GM12878 (cell line): ENCODE measurements around the gene DHRS9. TPM values are rescaled to one million over a fixed set of nuclear protein-coding genes. Genes with fewer than 3 reads are reported as not detected.

ENCODE experiments used
- ATAC-seq: fragments of 200-7000 bp; cut with Tn5 transposase; 3 replicates; pipeline ENCODE4 v1.9.1; 2020; ENCODE audit warnings: mild to moderate bottlenecking, moderate library complexity
- Bru-seq: library from RNA; stranded (reverse); fragments of 400-500 nt; gene quantifications from one replicate; lab custom pipeline; 2021; lab: Mats Ljungman, UMichigan
- BruChase-seq, 2 experiments: library from RNA; stranded (reverse); fragments of 400-500 nt; gene quantifications; one replicate each; lab custom pipeline; 2021; lab: Mats Ljungman, UMichigan
- BruUV-seq: library from RNA; stranded (reverse); fragments of 400-500 nt; replicated peaks from 2 replicates; lab custom pipeline; 2021; lab: Mats Ljungman, UMichigan
- CTCF ChIA-PET: fragments of 300-600 bp; sonication (Branson Sonifier 250); formaldehyde crosslinking; extraction: SDS; loops from one replicate; lab custom pipeline; 2021; ENCODE audit warnings: inconsistent platforms; lab: Yijun Ruan, JAX
- POLR2A ChIA-PET: fragments of 350-600 bp; formaldehyde crosslinking; extraction: SDS; loops from one replicate; lab custom pipeline; 2021; ENCODE audit warnings: inconsistent platforms; lab: Charles Lee
- RAD21 ChIA-PET: fragments of 300-600 bp; sonication (Branson Sonifier 250); formaldehyde crosslinking; loops from one replicate; lab custom pipeline; 2023; ENCODE audit warnings: antibody characterized with exemption; ENCODE audit not compliant: unreplicated experiment; lab: Charles Lee
- SMC1A ChIA-PET: fragments of 300-600 bp; sonication (Branson Sonifier 250); formaldehyde crosslinking; loops from one replicate; lab custom pipeline; 2023; ENCODE audit not compliant: unreplicated experiment, uncharacterized antibody; lab: Charles Lee
- DNase-seq: peaks from one replicate; pipeline ENCODE4 v3.0.0-alpha.2; 2011; ENCODE audit warnings: low read depth, low spot score
- FAIRE-seq: peaks from 3 replicates; lab custom pipeline; 2011; peaks lifted over from hg19 to GRCh38; lab: Jason Lieb, UNC
- H2AFZ ChIP-seq: 2 replicates; pipeline ENCODE4 v1.6.0; 2011; ENCODE audit warnings: low read depth, low read length, control low read depth; ENCODE audit not compliant: control insufficient read depth
- H3K27ac ChIP-seq: 2 replicates; pipeline ENCODE4 v1.5.1; 2011; ENCODE audit warnings: control low read depth; ENCODE audit not compliant: control insufficient read depth, insufficient read depth
- H3K27me3 ChIP-seq, 2 experiments: replicated peaks in 1 of 2; 2 replicates each; pipeline versions ENCODE4 v1.6.0 to v1.6.1; 2011; ENCODE audit warnings: low read length in 1 of 2; ENCODE audit not compliant: control insufficient read depth in 2 of 2, insufficient read depth in 2 of 2
- H3K36me3 ChIP-seq, 2 experiments: 2 replicates each; pipeline ENCODE4 v1.5.1; 2011; ENCODE audit warnings: low read length in 1 of 2; ENCODE audit not compliant: control insufficient read depth in 2 of 2, insufficient read depth in 2 of 2
- H3K4me1 ChIP-seq: 2 replicates; pipeline ENCODE4 v1.6.1; 2011; ENCODE audit warnings: mild to moderate bottlenecking, low read length, moderate library complexity, mixed read lengths; ENCODE audit not compliant: control insufficient read depth, insufficient read depth
- H3K4me2 ChIP-seq: 2 replicates; pipeline ENCODE4 v1.6.0; 2011; ENCODE audit warnings: control low read depth; ENCODE audit not compliant: control insufficient read depth, insufficient read depth
- H3K4me3 ChIP-seq: fragments of 200-600 bp; sonication (generic); 2 replicates; pipeline ENCODE4 v1.5.1; 2016
- H3K79me2 ChIP-seq: 2 replicates; pipeline ENCODE4 v1.6.0; 2011; ENCODE audit warnings: low read length; ENCODE audit not compliant: control insufficient read depth, insufficient read depth
- H3K9ac ChIP-seq: 2 replicates; pipeline ENCODE4 v1.8.0; 2011; ENCODE audit warnings: low read length, control low read depth, mixed read lengths; ENCODE audit not compliant: control insufficient read depth, insufficient read depth
- H3K9me3 ChIP-seq: replicated peaks from 3 replicates; pipeline ENCODE4 v1.5.1; 2011; ENCODE audit warnings: mild to moderate bottlenecking, low read length; ENCODE audit not compliant: control insufficient read depth, insufficient read depth
- H4K20me1 ChIP-seq: 2 replicates; pipeline ENCODE4 v1.6.0; 2011; ENCODE audit not compliant: control insufficient read depth, insufficient read depth
- ATF7 ChIP-seq: fragments of 450-650 bp; IDR thresholded peaks from 2 replicates; pipeline ENCODE4 v1.6.1; 2016; ENCODE audit warnings: low read depth, mild to moderate bottlenecking
- BCL11A ChIP-seq: IDR thresholded peaks from 2 replicates; pipeline ENCODE4 v1.6.1; 2011; ENCODE audit warnings: low read depth, low read length
- BCL3 ChIP-seq: IDR thresholded peaks from 2 replicates; pipeline ENCODE4 v1.6.1; 2011; ENCODE audit warnings: borderline replicate concordance, low read depth, mild to moderate bottlenecking, moderate library complexity, low read length; ENCODE audit not compliant: insufficient read depth, poor library complexity, severe bottlenecking
- CTCF ChIP-seq, 3 experiments: IDR thresholded peaks in 2 of 3; conservative IDR thresholded peaks in 1 of 3; 2 replicates each; pipeline ENCODE4 v1.5.1; 2011; ENCODE audit warnings: low read depth in 3 of 3, low read length in 3 of 3, mild to moderate bottlenecking in 3 of 3, control low read depth in 2 of 3, moderate library complexity in 2 of 3, inconsistent platforms in 1 of 3, mixed read lengths in 1 of 3; ENCODE audit not compliant: control insufficient read depth in 2 of 3, insufficient read depth in 1 of 3; ENCODE audit errors: extremely low read depth in 1 of 3
- GATAD2B ChIP-seq: fragments of 450-650 bp; conservative IDR thresholded peaks from 2 replicates; pipeline ENCODE4 v1.6.1; 2017; ENCODE audit warnings: low read depth, mild to moderate bottlenecking, moderate library complexity
- HDGF ChIP-seq: fragments of 450-650 bp; IDR thresholded peaks from 2 replicates; pipeline ENCODE4 v1.6.1; 2016; ENCODE audit warnings: antibody characterized with exemption
- KLF5 ChIP-seq: fragments of 450-650 bp; IDR thresholded peaks from 2 replicates; pipeline ENCODE4 v1.6.1; 2014; ENCODE audit warnings: mild to moderate bottlenecking; ENCODE audit not compliant: partially characterized antibody
- MAX ChIP-seq: IDR thresholded peaks from 2 replicates; pipeline ENCODE4 v1.6.1; 2012; ENCODE audit warnings: low read depth, low read length, improper control_type of control experiment
- NFIC ChIP-seq: IDR thresholded peaks from 2 replicates; pipeline ENCODE4 v1.6.1; 2012; ENCODE audit warnings: low read depth, mild to moderate bottlenecking, inconsistent platforms, low read length, moderate library complexity
- NKRF ChIP-seq: fragments of 450-650 bp; conservative IDR thresholded peaks from 2 replicates; pipeline ENCODE4 v1.6.1; 2017; ENCODE audit warnings: mild to moderate bottlenecking, moderate library complexity
- PML ChIP-seq: IDR thresholded peaks from 2 replicates; pipeline ENCODE4 v1.6.1; 2012; ENCODE audit warnings: low read length, inconsistent platforms
- POLR2A ChIP-seq: IDR thresholded peaks from 2 replicates; pipeline ENCODE4 v1.6.1; 2011; ENCODE audit warnings: low read depth, mild to moderate bottlenecking, low read length
- POLR2AphosphoS2 ChIP-seq: IDR thresholded peaks from 2 replicates; pipeline ENCODE4 v1.6.1; 2011; ENCODE audit warnings: low read depth, mild to moderate bottlenecking, low read length, improper control_type of control experiment, moderate library complexity
- RUNX3 ChIP-seq: IDR thresholded peaks from 2 replicates; pipeline ENCODE4 v1.6.1; 2012; ENCODE audit warnings: low read length, inconsistent platforms
- SPI1 ChIP-seq: IDR thresholded peaks from 2 replicates; pipeline ENCODE4 v1.6.1; 2011; ENCODE audit warnings: low read depth, mild to moderate bottlenecking, low read length, moderate library complexity, borderline replicate concordance; ENCODE audit not compliant: insufficient read depth
- SRF ChIP-seq, 2 experiments: IDR thresholded peaks; 2 replicates each; pipeline ENCODE4 v1.6.1; 2011; ENCODE audit warnings: low read depth in 2 of 2, low read length in 2 of 2, mild to moderate bottlenecking in 1 of 2, moderate library complexity in 1 of 2
- WGBS: methylation state at CpG from one replicate; pipeline ENCODE4 v1.1.6; 2016; ENCODE audit warnings: low lambda C conversion rate; ENCODE audit not compliant: insufficient replicate concordance, insufficient coverage; ENCODE audit errors: missing lambda C conversion rate; 5-methylcytosine and 5-hydroxymethylcytosine counted together
- in situ Hi-C: fragments of 300-500 bp; cut with MboI; formaldehyde crosslinking; loops from 9 replicates; pipeline ENCODE4 v1.14.3; 2018; ENCODE audit warnings: mixed read lengths
- intact Hi-C: fragments of 100-400 bp; cut with micrococcal nuclease; formaldehyde crosslinking; loops from one replicate; pipeline ENCODE4 v1.14.2; 2022; ENCODE audit not compliant: unreplicated experiment
- long read RNA-seq, 2 experiments: library from polyadenylated mRNA; unstranded; transcript quantifications; one replicate each; pipeline ENCODE4 v2.0.0, GENCODE V29; 2019 to 2020
- polyA minus RNA-seq, 3 experiments: library from RNA; depleted of rRNA, polyadenylated mRNA; stranded (reverse); fragments of >200 nt; gene quantifications; 2 replicates each; pipeline ENCODE4 v1.2.3, GENCODE V29; 2011
- polyA plus RNA-seq, 11 experiments: library from polyadenylated mRNA; depleted of rRNA in 4 of 11; unstranded in 6 of 11; stranded (reverse) in 5 of 11; fragments of >200 nt; fragmentation: Nextera tagmentation in 4 of 11; fragmentation: Illumina TruSeq in 1 of 11; extraction: Ambion mirVana in 4 of 11; extraction: Trizol in 1 of 11; gene quantifications; 1 replicate in 1 of 11; 2 replicates in 10 of 11; pipeline versions ENCODE4 v1.2.1 to v1.2.3, GENCODE V29; 2011 to 2016; ENCODE audit warnings: inconsistent platforms in 2 of 11, missing spikeins in 2 of 11, low read depth in 1 of 11
- total RNA-seq, 4 experiments: library from RNA; depleted of rRNA in 3 of 4; stranded (reverse); fragments of >200 nt in 3 of 4; fragmentation: Illumina TruSeq in 1 of 4; extraction: Trizol in 1 of 4; gene quantifications; 2 replicates each; pipeline versions ENCODE4 v1.2.1 to v1.2.3, GENCODE V29; 2013 to 2021

Gene DHRS9
- total RNA-seq (2013; cell fraction: nucleolus; rRNA removed): not detected in 2 replicates
- total RNA-seq (2014; rRNA removed) (0.11 and 0.34 TPM in 2 replicates), total RNA-seq (2014; rRNA removed; fragmentation: Illumina TruSeq; extraction: Trizol) (0.13 TPM in 1 of 2 replicates, not detected in the other), total RNA-seq (2021) (0.16 TPM in 1 of 2 replicates, not detected in the other), polyA plus RNA-seq (2011; rRNA removed) (not detected in 2 replicates), polyA plus RNA-seq (2014; fragmentation: Illumina TruSeq; extraction: Trizol) (0.09 TPM in 1 of 2 replicates, not detected in the other), polyA plus RNA-seq (2014; fragmentation: Nextera tagmentation; extraction: Ambion mirVana) (under 1 TPM in 1 of 2 experiments, not detected in 1; 0.13 TPM), polyA plus RNA-seq (2014; rRNA removed) (not detected in 2 replicates), polyA plus RNA-seq (2016; fragmentation: Nextera tagmentation; extraction: Ambion mirVana) (under 1 TPM in 1 of 2 experiments, not detected in 1; 0.30 TPM), polyA minus RNA-seq (2011; rRNA and poly(A)+ RNA removed) (not detected in 2 replicates), Bru-seq, nascent RNA (not detected), BruChase-seq, experiment 1, labeled RNA remaining after a 6-hour chase (not detected), BruChase-seq, experiment 2, labeled RNA remaining after a 2-hour chase (percentile 3 among the genes with signal in this experiment)
- polyA plus RNA-seq (2011; ENCODE audit: low read depth): 0.67 TPM
- not detected in 2 replicates for polyA plus RNA-seq (2011; cell fraction: cytosol; rRNA removed)
- polyA plus RNA-seq (2011; cell fraction: nucleus; rRNA removed): not detected in 2 replicates
- polyA plus RNA-seq (2012): 0.27 and 0.36 TPM in 2 replicates
- polyA minus RNA-seq (2011; cell fraction: cytosol; rRNA and poly(A)+ RNA removed): not detected in 2 replicates
- not detected in 2 replicates for polyA minus RNA-seq (2011; cell fraction: nucleus; rRNA and poly(A)+ RNA removed)
- long read RNA-seq, experiment 1: 0 reads
- long read RNA-seq, experiment 2: 0 reads

- no peaks in the 10 kb centered on the region; a peak in 1 of 4 replicates for H3K27me3 ChIP-seq
- no peaks in the 10 kb centered on the region for H3K79me2 ChIP-seq
- no TSS peak for BruUV-seq
- H3K4me1 ChIP-seq: no peaks in the 10 kb centered on the region; the same call in 1 of the 2 replicates
- DNase-seq: no peak
- no peak within 1 kb of the TSS for H3K4me2 ChIP-seq
- ChIA-PET POLR2A (no interaction called here), RAD21 (no interaction called here), SMC1A (no interaction called here), CTCF (no interaction called here)
- no peak within 1 kb of the TSS for H2AFZ ChIP-seq
- H3K27ac ChIP-seq: no peak within 1 kb of the TSS
- no peaks in the 10 kb centered on the region for H3K36me3 ChIP-seq
- in situ Hi-C loops (no loop called here), intact Hi-C loops (no loop called here)
- no peak within 1 kb of the TSS for H3K9ac ChIP-seq
- no peak for FAIRE-seq
- no peaks in the 10 kb centered on the region for H3K9me3 ChIP-seq
- 3% methylated on average over 5 of the region's 5 CpGs for WGBS
- no peak for ATAC-seq
- H4K20me1 ChIP-seq: no peaks in the 10 kb centered on the region
- H3K4me3 ChIP-seq: no peak within 1 kb of the TSS
- TF ChIP-seq CTCF (IDR thresholded peaks at IDR 0.05 in 2 of 3, conservative IDR thresholded peaks at IDR 0.05 in 1 of 3; ENCODE audit: control insufficient read depth in 2 of 3, extremely low read depth in 1 of 3, insufficient read depth in 1 of 3, low read depth in 3 of 3, low read length in 3 of 3) (no peak), RUNX3 (no peak), MAX (no peak), BCL3 (no peak), ATF7 (no peak), PML (no peak), HDGF (no peak), NFIC (no peak), BCL11A (no peak), GATAD2B (no peak), POLR2A (no peak), SRF (IDR thresholded peaks at IDR 0.05; ENCODE audit: low read depth in 2 of 2, low read length in 2 of 2) (no peak), KLF5 (no peak), SPI1 (no peak), NKRF (no peak), POLR2AphosphoS2 (no peak)
These were observed at the start of gene DHRS9 for GRCh38 chr2:169069341-169069740. TSS of gene DHRS9 (plus strand) at chr2:169069563. CDS start at chr2:169081582, 12,019 bp downstream.
